ENCODE data around the gene ANKRD13B.

Gene ANKRD13B

GRCh38 chr17:29582254-29582765 lies 10.6 kb upstream of the ANKRD13B start:
- Histone ChIP-seq H3K36me3 (ENCODE audit: control insufficient read depth in 2 of 2, insufficient read depth in 1 of 2, low read length in 2 of 2) (peaks cover 11 to 80% of the 10 kb centered on the region in 2 experiments; a peak in 2 of 3 replicates), H3K4me1 (ENCODE audit: control insufficient read depth, insufficient read depth, low read length) (no peaks in the 10 kb centered on the region), H3K27ac (ENCODE audit: extremely low read depth, low read depth, low read length) (no peak overlapping the region), H3K4me3 (ENCODE audit: low read depth, low read length) (no peak overlapping the region), H3K9me3 (ENCODE audit: control insufficient read depth, insufficient read depth, low read depth, low read length) (no peaks in the 10 kb centered on the region)
- TF ChIP-seq ZNF580 (tag by site-specific recombination; IDR thresholded peaks at IDR 0.05) (0 out of 2 replicates have a peak, but pooled peaks have one; percentile 23), ZNF423 (tag by site-specific recombination; IDR thresholded peaks at IDR 0.05) (no peak)
- ChIA-PET CTCF (interaction anchor here (0.6 to 5.9 kb wide), 9 partner anchors 9 to 1307 kb away, joined by 3 to 74 read pairs (median 5); partner anchors contain the start of genes ABHD15, ANKRD13B and TP53I13), POLR2A (interaction anchor here (2.0 kb wide), 1 partner anchor 9 kb away, joined by 14 read pairs; no protein-coding TSS in a partner anchor)

- 0 out of 2 replicates have a peak, but pooled peaks cover 2% of the 10 kb centered on the region for H3K4me1 ChIP-seq (ENCODE audit: control insufficient read depth, insufficient read depth, low read length)
- H3K27ac ChIP-seq (ENCODE audit: extremely low read depth, low read depth, low read length), result no peak overlapping the region
- H3K4me3 ChIP-seq (ENCODE audit: low read depth, low read length), result no peak overlapping the region
- POLR2A ChIA-PET, result no interaction called here
- no peaks in the 10 kb centered on the region for H3K9me3 ChIP-seq (ENCODE audit: control insufficient read depth, insufficient read depth, low read depth, low read length)
- H3K36me3 ChIP-seq (ENCODE audit: control insufficient read depth in 2 of 2, insufficient read depth in 1 of 2, low read length in 2 of 2), result peaks cover 11 to 75% of the 10 kb centered on the region in 2 experiments; a peak in 2 of 3 replicates
- CTCF ChIA-PET, result interaction anchor here (0.7 to 5.9 kb wide), 3 partner anchors 9 to 348 kb away, joined by 3 to 74 read pairs (median 4); partner anchors contain the start of gene ANKRD13B
- TF ChIP-seq FEZF1 (tag by site-specific recombination; IDR thresholded peaks at IDR 0.05) (no peak), ZNF350 (tag by site-specific recombination; IDR thresholded peaks at IDR 0.05) (no peak)
Observed at GRCh38 chr17:29582772-29583171, 10.2 kb upstream of the ANKRD13B start.

- Histone ChIP-seq H3K9me3 (ENCODE audit: control insufficient read depth, insufficient read depth, low read depth, low read length) (no peaks in the 10 kb centered on the region), H3K4me3 (ENCODE audit: low read depth, low read length) (no peak overlapping the region), H3K27ac (ENCODE audit: extremely low read depth, low read depth, low read length) (no peak overlapping the region), H3K36me3 (ENCODE audit: control insufficient read depth in 2 of 2, insufficient read depth in 1 of 2, low read length in 2 of 2) (peaks cover 11 to 67% of the 10 kb centered on the region in 2 experiments; a peak in 2 of 3 replicates), H3K4me1 (ENCODE audit: control insufficient read depth, insufficient read depth, low read length) (peaks cover 7% of the 10 kb centered on the region; the same call in 1 of the 2 replicates)
- CTCF ChIA-PET, result interaction anchor here (0.5 to 5.9 kb wide), 3 partner anchors 9 to 347 kb away, joined by 3 to 74 read pairs (median 5); partner anchors contain the start of gene ANKRD13B
- POLR2A ChIA-PET, result no interaction called here
- no peak for TF ChIP-seq ZBTB48 (tag by site-specific recombination; IDR thresholded peaks at IDR 0.05)
- TF ChIP-seq TRIM28 (IDR thresholded peaks at IDR 0.05; ENCODE audit: borderline replicate concordance, low read length), result no peak; the same call in 1 of the 2 replicates
- TF ChIP-seq ZNF10 (tag by site-specific recombination; IDR thresholded peaks at IDR 0.05), result no peak
Observed at GRCh38 chr17:29583324-29584248, 9.3 kb upstream of the ANKRD13B start.

DNA sequence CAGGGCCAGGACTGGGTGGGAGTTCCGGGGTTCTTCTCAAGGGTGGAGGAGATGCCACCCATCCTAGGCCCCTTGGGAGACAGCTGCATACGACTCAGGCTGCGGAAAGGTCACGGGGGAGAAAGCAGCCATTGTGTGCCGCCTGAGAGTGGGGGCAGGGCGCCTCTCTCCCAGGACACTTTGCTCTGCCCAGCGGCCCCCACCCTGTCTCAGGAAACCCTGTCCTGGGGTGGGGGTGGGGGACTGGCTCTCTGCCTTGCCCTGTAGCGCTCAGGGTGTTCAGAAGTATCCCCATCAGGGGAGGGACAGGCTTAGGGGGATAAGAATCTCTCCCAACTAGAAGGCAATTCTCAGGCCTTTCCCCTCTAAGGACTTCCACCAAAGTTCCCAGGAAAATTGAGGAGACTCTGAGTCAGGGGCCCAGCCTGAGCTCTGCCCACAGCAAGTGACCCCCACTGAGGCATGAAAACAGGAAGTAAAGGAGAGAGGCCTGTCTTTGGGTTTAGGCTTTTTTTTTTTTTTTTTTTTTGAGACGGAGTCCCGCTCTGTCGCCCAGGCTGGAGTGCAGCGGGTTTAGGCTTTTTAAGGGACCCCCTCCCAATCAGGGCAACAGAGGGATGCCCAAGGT lies 8.4 kb upstream of the ANKRD13B start:
- ChIA-PET CTCF (no interaction called here), POLR2A (interaction anchor here (1.2 kb wide), 2 partner anchors 10 to 26 kb away, joined by 3 to 4 read pairs; no protein-coding TSS in a partner anchor)
- Histone ChIP-seq H3K9me3 (ENCODE audit: control insufficient read depth, insufficient read depth, low read depth, low read length) (no peaks in the 10 kb centered on the region), H3K4me1 (ENCODE audit: control insufficient read depth, insufficient read depth, low read length) (peaks cover 7% of the 10 kb centered on the region; the same call in 1 of the 2 replicates), H3K4me3 (ENCODE audit: low read depth, low read length) (no peak overlapping the region), H3K27ac (ENCODE audit: extremely low read depth, low read depth, low read length) (no peak overlapping the region), H3K36me3 (ENCODE audit: control insufficient read depth in 2 of 2, insufficient read depth in 1 of 2, low read length in 2 of 2) (peaks cover 7 to 57% of the 10 kb centered on the region in 2 experiments; a peak in 2 of 3 replicates)
- no peak for TF ChIP-seq TSHZ1 (tag by site-specific recombination; IDR thresholded peaks at IDR 0.05; ENCODE audit: borderline replicate concordance)
- TF ChIP-seq ZNF623 (tag by site-specific recombination; IDR thresholded peaks at IDR 0.05), result no peak
- no peak for TF ChIP-seq GLI2 (tag by site-specific recombination; IDR thresholded peaks at IDR 0.05; ENCODE audit: borderline replicate concordance, low read depth)
- no peak for TF ChIP-seq KLF10 (tag by site-specific recombination; IDR thresholded peaks at IDR 0.05)
- 0 out of 2 replicates have a peak, but pooled peaks have one; percentile 18 for TF ChIP-seq GLIS2 (tag by site-specific recombination; IDR thresholded peaks at IDR 0.05)
